ENCODE measurements around the gene KRTCAP2.

GRCh38 chr1:155181371-155182051 lies 8.4 kb upstream of the KRTCAP2 start:
- no peak for TF ChIP-seq POLR2A (IDR thresholded peaks at IDR 0.05)
- TF ChIP-seq, protein P1, sequence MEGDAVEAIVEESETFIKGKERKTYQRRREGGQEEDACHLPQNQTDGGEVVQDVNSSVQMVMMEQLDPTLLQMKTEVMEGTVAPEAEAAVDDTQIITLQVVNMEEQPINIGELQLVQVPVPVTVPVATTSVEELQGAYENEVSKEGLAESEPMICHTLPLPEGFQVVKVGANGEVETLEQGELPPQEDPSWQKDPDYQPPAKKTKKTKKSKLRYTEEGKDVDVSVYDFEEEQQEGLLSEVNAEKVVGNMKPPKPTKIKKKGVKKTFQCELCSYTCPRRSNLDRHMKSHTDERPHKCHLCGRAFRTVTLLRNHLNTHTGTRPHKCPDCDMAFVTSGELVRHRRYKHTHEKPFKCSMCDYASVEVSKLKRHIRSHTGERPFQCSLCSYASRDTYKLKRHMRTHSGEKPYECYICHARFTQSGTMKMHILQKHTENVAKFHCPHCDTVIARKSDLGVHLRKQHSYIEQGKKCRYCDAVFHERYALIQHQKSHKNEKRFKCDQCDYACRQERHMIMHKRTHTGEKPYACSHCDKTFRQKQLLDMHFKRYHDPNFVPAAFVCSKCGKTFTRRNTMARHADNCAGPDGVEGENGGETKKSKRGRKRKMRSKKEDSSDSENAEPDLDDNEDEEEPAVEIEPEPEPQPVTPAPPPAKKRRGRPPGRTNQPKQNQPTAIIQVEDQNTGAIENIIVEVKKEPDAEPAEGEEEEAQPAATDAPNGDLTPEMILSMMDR (IDR thresholded peaks at IDR 0.05) = no peak

All from ovary (tissue), 3 donors.